DMS 273 (cell line): ENCODE measurements around the gene GPATCH1.
A peak's percentile ranks its signal among the peaks of the same experiment; 100 is the strongest.
"Not testable (repeated sequence)": the region's sequence is repeated elsewhere in the genome, so short reads cannot be mapped to it uniquely, and the experiment has no call there.

ENCODE experiments used
- DNase-seq: peaks from one replicate; lab custom pipeline; 2025; ENCODE audit not compliant: unreplicated experiment; lab: John Stamatoyannopoulos, UW

GPATCH1 gene

GRCh38 chr19:33154313-33154712, 73.3 kb downstream of the GPATCH1 start:
- not testable (repeated sequence) for DNase-seq

DNA sequence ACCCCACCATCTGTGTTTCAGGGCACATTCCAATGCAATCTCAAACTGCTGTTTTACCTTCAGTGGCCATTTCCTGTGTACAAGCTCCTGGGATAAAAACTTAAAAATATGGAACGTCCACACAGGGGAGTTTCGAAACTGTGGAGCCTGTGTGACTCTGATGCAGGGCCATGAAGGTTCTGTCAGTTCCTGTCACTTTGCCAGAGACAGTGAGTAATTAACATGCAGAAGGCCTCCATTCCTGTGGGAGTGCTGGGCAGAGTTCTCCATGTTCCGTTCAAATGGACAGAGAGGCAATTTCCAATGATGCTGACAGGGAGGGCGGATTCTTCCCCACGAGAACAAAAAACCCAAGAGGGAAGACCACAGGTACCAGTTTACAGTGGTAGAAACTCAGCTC, 75.4 kb downstream of the GPATCH1 start:
- DNase-seq, result peak; percentile 21

- no peak for DNase-seq
Measured at GRCh38 chr19:33157906-33158305, 76.9 kb downstream of the GPATCH1 start.

- DNase-seq, result no peak
Measured at GRCh38 chr19:33158365-33158764, 77.4 kb downstream of the GPATCH1 start.

DNA sequence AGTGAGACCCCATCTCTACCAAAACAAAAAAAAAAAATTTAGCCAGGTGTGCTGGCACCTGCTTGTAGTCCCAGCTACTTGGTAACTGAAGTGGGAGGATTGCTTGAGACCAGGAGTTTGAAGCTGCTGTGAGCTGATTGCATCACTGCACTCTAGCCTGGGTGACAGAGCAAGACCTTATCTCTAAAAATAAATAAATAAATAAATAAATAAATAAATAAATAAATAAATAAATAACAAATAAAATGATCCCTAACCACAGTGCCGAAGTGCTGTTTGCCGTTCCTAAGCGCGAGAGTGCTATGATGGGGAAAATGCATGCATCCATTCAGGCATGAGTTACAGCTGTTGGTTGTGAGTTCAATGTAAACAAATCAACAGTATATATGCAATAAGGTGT, 78.2 kb downstream of the GPATCH1 start:
- DNase-seq, result no peak

GRCh38 chr19:33159893-33160292, 78.9 kb downstream of the GPATCH1 start:
- DNase-seq, result no peak

DNA sequence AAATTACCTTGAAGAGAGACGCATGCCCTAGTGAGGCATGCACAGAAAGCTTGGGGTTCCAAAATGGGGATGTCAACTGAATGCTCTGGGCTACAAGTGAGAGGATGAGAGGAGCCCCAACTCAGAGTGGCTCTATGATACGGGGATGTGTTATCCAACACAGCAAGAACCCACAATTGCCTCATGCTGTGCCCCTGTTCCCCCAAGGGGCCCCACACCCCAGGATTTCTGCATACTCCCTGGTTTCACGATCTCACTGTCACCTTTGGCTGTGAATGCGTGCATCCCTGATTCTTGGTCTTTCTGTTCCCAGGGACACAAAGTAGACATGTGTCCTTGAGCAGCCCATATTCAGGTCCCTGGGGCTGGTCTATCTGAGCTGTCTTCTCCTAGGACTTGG, 80.2 kb downstream of the GPATCH1 start:
- no peak for DNase-seq

DNA sequence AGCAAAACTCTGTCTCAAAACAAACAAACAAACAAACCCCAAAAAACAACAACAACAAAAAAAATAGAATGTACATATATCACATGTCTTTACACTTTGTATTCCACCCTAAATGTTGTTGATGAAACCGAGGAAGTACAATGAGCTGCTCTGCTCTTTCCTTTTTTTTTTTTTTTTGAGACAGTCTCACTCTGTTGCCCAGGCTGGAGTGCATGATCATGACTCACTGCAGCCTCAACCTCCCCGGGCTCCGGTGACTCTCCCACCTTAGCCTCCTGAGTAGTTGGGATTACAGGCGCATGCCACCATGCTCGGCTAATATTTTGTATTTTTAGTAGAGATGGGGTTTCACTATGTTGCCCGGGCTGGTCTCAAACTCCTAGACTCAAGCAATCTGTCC, 82.5 kb downstream of the GPATCH1 start:
- DNase-seq, result no peak

GRCh38 chr19:33166037-33166436, 85.1 kb downstream of the GPATCH1 start:
- DNase-seq, result not testable (repeated sequence)

GRCh38 chr19:33167438-33167837, 86.5 kb downstream of the GPATCH1 start:
- DNase-seq, result no peak

DNA sequence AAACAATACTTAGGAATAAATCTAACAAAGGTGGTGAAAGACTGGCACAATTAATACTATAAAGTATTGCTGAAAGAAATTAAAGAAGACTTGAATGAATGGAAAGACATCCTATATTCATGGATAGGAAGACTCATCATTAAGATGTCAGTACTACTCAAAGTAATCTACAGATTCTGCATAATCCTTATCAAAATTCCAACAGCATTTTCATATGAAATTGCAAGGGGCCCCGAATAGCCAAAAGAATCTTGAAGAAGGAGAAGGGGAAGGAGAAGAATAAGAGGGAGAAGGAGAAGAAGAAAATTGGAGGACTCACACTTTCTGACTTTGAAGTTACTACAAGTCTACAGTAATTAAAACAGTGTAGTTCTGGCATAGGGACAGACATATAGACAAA, 87.5 kb downstream of the GPATCH1 start:
- DNase-seq, result no peak

DNA sequence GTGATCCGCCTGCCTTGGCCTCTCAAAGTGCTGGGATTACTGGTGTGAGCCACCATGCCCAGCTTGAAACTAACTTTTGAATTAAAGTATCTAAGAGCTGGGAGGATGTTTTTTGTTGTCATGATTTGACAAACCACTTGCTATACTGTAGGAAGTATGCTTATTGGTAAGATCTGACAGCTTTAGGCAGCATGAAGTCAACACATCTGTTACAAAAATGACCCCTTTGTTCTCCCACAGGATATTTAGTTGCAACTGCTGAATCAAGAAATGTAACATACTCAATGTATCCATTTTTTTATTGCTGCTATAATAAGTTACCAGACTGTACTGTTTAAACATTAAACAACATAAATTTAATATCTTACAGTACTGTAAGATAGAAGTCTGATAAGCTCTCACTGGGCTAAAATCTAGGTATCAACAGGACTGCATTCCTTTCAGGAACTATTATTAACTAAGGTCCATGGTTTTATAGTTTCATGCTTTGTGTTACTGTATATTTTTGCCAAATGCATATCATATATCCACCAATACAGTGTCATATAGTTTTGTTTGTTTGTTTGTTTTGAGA, 90.3 kb downstream of the GPATCH1 start:
- DNase-seq, result no peak

DNA sequence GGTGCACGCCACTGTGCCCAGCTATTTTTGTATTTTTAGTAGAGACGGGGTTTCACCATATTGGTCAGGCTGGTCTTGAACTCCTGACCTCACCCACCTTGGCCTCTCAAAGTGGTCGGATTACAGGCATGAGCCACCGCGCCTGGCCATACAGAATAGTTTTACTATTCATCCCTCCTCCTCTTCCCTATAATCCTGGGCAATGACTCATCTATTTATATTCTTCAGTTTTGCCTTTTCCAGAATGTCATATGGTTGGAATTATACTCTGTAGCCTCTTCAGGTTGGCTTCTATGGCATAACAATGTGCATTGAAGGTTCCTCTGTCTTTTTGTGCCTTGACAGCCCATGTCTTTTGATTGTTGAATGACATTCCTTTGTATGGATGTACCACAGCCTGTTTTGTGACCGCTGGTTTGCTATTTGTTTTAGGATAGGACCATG, 91.0 kb downstream of the GPATCH1 start:
- no peak for DNase-seq

DNA sequence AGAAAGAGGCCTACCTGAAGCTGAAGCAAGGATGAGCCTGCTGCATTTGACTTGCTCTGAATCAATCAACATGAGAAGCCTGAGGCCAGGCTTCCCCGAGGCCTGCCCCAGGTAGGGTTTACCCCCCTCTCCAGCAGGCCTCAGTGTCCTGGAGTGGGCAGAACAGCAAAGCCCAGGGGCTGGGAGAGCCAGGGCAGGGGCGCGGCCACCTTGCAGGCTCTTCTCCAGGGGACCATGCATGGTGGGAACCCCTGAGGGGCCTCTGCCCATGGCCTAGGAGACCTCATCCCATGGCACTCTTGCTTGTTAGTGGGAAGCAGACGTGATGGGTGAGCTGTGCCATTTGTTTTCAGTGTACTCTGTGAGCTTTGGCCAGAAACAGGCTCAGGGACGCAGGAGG, 93.2 kb downstream of the GPATCH1 start:
- no peak for DNase-seq

DNA sequence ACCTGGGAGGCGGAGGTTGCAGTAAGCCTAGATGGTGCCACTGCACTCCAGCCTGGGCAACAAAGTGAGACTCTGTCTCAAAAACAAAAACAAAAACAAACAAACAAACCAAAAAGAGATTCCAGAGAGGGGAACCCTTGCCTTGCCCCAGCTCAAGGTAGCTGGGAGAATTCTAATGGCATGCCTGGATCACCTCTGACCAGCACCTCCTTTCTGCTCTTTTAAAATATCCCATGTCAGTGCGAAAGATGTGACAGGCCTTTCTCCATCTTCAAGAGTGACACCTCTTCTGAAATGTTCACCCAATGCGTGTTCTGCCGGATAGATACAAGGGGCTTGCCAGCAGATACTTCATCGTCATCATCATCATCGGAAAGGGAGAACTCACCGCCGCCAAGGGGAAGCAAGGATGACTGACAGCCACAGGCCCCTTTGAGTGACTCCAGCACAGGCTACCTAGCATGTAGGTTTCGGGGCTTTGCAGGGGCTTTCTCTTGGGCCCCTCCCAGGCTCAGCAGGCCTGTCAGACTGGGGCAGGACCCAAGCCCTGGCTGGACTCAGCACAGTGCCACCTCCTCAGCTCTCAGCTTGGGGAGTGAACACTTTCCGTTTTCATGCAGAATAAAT, 94.3 kb downstream of the GPATCH1 start:
- no peak for DNase-seq

DNA sequence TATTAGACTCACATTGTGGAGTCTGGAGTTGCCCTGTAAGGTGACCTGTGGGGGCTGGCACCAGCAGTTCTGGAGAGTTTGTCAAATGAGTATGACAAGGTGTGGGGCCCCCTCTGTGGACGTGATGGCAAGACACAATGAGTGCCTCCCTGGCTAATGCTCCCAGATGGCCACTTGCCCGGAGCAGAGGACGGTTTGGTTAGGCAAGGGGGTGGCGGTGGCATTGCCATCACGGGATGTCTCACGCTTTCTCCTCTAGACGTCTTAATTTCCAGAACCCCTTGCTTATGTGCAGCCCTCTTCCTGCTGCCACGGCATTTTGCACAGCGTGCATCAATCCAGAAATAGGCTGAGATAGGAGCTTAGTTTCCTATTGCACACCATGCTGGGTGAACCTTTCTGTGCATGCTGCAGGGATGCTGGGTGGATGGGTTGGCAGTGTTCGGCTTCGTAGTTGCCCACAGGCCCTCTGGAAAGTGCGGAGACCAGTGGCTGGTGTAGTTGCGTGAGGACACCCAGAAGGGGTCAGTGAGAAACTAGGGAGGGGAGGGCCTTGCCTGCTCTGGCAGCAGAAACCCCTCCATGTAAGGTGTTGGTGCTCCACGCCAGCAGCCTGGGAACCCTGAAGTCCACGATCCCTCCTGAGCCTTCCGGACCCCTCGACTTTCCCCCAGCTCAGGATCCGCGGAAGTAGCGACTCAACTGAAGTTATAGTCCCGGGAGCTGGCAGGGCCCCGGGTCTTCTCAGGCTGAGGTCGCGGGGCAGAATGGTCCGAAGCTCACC, 95.1 kb downstream of the GPATCH1 start:
- DNase-seq, result peak; percentile 64

- peak; percentile 99 for DNase-seq
Measured at GRCh38 chr19:33176670-33177416, 95.9 kb downstream of the GPATCH1 start.

GRCh38 chr19:33177417-33177979, 96.5 kb downstream of the GPATCH1 start:
- peak; percentile 85 for DNase-seq
